Tibial artery (tissue), 4 donors: Measurements from ENCODE around the gene ILDR2.

Experiments
- DNase-seq, 2 donors: peaks; one replicate each; pipeline ENCODE4 v3.0.0-alpha.2; 2019
- H3K27ac ChIP-seq, 2 donors: fragments of 200-600 bp; sonication (generic) in 1 of 2; 1 replicate in 1 of 2; 2 replicates in 1 of 2; pipeline ENCODE4 v1.5.1; 2018 to 2019; ENCODE audit warnings: mild to moderate bottlenecking in 1 of 2
- H3K27me3 ChIP-seq, 2 donors: fragments of 200-600 bp; sonication (generic) in 1 of 2; one replicate each; pipeline versions ENCODE4 v1.5.1 to v1.6.0; 2016 to 2019
- H3K36me3 ChIP-seq, 3 donors: fragments of 200-600 bp; sonication (generic) in 2 of 3; one replicate each; pipeline ENCODE4 v1.5.1; 2016 to 2019; ENCODE audit warnings: mild to moderate bottlenecking in 2 of 3
- H3K4me1 ChIP-seq, 4 donors: fragments of 200-600 bp; sonication (generic) in 2 of 4; 1 replicate in 3 of 4; 2 replicates in 1 of 4; pipeline ENCODE4 v1.5.1; 2016 to 2019
- H3K4me3 ChIP-seq, 2 donors: fragments of 200-600 bp; sonication (generic) in 1 of 2; 1 replicate in 1 of 2; 2 replicates in 1 of 2; pipeline ENCODE4 v1.5.1; 2018 to 2019; ENCODE audit warnings: mild to moderate bottlenecking in 2 of 2
- H3K9me3 ChIP-seq, 3 donors: fragments of 200-600 bp; sonication (generic) in 1 of 3; one replicate each; pipeline ENCODE4 v1.5.1; 2016 to 2019
- intact Hi-C: fragments of 100-400 bp; cut with DNase I; formaldehyde crosslinking; loops from one replicate; pipeline ENCODE4 v1.15.0; 2023; ENCODE audit warnings: low total_unique reads
- TF ChIP-seq, protein P1 (sequence below), 2 experiments: fragments of 200-600 bp in 1 of 2; fragments of 450-650 bp in 1 of 2; IDR thresholded peaks; one replicate each; pipeline ENCODE4 v1.5.1; 2017 to 2019; ENCODE audit warnings: antibody characterized with exemption in 2 of 2, mild to moderate bottlenecking in 1 of 2, moderate library complexity in 1 of 2

Gene ILDR2

DNA sequence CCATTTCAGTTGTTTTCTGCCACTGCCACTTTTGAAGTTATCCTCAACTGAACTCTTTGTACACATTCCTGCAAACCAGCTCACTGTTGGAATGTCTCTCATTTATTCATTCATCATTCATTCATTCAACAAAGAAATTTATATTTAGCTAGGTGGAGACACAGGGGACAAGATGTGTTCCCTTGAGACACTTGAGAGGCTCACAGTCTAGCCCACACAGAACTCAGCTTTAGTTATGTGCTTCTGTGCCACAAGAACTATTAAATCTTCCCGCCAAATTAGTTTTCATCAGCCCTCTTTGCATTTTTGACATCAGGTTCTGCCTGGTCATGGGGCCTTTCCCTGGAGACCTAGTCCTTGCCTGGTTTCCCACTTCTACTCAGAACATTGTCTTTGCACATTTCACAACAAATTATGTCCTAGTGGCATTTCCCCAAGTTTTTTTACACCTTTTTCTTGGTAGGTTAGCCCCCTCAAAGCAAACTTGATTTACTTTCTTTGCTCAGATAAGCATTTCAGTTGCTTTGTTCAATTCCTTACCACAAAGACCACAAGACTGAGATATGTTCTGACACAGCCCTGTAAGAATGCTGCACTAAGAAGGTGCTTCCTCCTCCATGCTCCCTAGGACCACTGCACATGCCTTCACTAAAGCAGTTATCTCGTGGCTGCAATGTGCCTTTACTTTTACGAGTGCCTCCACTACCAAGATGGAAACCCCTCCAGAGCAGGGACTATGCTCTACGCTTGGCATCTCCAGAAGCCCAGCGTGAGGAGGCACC, 31.0 kb downstream of the ILDR2 start:
- Histone ChIP-seq H3K9me3 (no peaks in the 10 kb centered on the region), H3K4me3 (no peak overlapping the region), H3K27ac (no peak overlapping the region), H3K4me1 (peaks cover 0 to 8% (median 2%) of the 10 kb centered on the region in 4 donors), H3K27me3 (no peaks in the 10 kb centered on the region), H3K36me3 (no peaks in the 10 kb centered on the region)
- TF ChIP-seq, protein P1, sequence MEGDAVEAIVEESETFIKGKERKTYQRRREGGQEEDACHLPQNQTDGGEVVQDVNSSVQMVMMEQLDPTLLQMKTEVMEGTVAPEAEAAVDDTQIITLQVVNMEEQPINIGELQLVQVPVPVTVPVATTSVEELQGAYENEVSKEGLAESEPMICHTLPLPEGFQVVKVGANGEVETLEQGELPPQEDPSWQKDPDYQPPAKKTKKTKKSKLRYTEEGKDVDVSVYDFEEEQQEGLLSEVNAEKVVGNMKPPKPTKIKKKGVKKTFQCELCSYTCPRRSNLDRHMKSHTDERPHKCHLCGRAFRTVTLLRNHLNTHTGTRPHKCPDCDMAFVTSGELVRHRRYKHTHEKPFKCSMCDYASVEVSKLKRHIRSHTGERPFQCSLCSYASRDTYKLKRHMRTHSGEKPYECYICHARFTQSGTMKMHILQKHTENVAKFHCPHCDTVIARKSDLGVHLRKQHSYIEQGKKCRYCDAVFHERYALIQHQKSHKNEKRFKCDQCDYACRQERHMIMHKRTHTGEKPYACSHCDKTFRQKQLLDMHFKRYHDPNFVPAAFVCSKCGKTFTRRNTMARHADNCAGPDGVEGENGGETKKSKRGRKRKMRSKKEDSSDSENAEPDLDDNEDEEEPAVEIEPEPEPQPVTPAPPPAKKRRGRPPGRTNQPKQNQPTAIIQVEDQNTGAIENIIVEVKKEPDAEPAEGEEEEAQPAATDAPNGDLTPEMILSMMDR (IDR thresholded peaks at IDR 0.05), result no peak
- no peak for DNase-seq
- intact Hi-C loops, result no loop called here

DNA sequence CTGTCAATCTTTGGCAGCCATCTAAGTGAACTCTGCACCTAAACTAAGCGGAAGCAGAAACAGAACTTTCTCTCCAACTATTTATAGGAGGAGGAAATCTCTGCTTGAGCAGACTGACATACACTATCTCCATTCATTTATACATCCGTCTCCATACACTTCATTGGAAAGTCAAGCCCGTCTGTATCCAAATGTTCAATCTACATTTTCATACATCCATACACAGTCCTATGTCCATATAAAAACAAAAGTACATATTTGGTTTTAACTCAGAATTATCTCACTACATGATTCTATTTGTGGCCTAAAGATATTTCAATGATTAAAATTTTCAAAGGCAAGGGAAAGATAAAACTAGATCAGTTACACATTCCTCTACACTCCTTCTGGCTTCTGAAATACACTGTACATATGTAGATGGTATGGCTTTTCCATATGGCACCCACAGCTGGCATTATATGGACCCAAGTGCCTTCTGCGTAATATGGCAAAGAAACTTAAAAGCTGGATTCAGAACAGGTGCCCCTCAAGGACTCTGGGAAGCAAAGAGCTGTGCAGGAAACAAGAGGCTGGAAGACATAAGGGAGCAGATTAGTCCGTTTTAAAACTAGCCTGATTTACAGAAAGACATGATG, 35.5 kb downstream of the ILDR2 start:
- DNase-seq, result no peak
- H3K4me1 ChIP-seq, result no peaks in the 10 kb centered on the region

DNA sequence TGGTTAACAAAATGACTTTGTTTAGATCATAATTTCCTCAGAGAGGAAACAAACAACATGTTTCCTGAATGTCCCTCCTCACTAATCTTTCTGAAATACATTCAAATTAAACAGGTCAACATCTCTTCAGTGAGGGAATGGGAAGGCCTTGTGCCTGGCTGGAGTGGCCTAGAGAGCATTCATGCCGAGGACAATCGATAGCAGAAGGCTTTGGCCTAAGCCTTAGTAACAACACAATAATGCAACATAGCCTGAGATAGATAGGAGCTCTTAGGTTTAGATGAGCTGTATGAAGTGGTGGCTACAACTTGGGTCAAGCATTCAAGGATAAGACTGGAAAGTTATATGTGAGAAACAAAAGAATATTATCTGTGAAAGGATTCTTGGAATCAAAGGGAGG, 37.4 kb downstream of the ILDR2 start:
- H3K9me3 ChIP-seq, result no peaks in the 10 kb centered on the region
- no peaks in the 10 kb centered on the region for H3K27me3 ChIP-seq
- intact Hi-C loops, result no loop called here
- no peak for DNase-seq
- no peaks in the 10 kb centered on the region for H3K4me1 ChIP-seq
- no peaks in the 10 kb centered on the region for H3K36me3 ChIP-seq
- no peak overlapping the region for H3K27ac ChIP-seq
- no peak overlapping the region for H3K4me3 ChIP-seq
- TF ChIP-seq, protein P1 (IDR thresholded peaks at IDR 0.05), result no peak

More for the DNA sequence above, 35.5 kb downstream of the ILDR2 start:
- Histone ChIP-seq H3K36me3 (no peaks in the 10 kb centered on the region), H3K27ac (no peak overlapping the region), H3K27me3 (no peaks in the 10 kb centered on the region), H3K4me3 (no peak overlapping the region), H3K9me3 (no peaks in the 10 kb centered on the region)
- TF ChIP-seq, protein P1 (IDR thresholded peaks at IDR 0.05), result no peak
- intact Hi-C loops, result no loop called here

DNA sequence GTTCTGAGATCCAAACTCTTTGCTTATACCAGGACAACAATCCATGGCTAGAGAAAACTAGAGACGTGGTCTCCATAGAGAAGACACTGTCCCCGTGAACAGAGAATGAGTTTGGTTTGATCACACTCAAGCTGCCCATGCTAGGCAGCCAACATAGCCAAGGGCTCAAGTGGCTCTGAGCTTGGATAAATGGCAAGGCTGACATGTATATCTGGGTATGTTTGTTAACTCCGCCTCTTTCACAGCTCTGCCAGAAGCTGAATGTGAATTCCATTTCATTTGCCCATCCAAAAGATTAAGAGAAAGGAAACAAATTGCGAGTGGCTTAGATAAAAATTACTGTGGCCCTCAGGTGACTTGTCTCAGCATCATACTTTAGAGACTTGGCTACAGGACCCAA, 38.0 kb downstream of the ILDR2 start:
- intact Hi-C loops, result no loop called here
- TF ChIP-seq, protein P1 (IDR thresholded peaks at IDR 0.05), result no peak
- H3K4me1 ChIP-seq, result no peaks in the 10 kb centered on the region
- H3K36me3 ChIP-seq, result no peaks in the 10 kb centered on the region
- no peak for DNase-seq
- no peak overlapping the region for H3K27ac ChIP-seq
- no peak overlapping the region for H3K4me3 ChIP-seq
- H3K27me3 ChIP-seq, result no peaks in the 10 kb centered on the region
- H3K9me3 ChIP-seq, result no peaks in the 10 kb centered on the region

DNA sequence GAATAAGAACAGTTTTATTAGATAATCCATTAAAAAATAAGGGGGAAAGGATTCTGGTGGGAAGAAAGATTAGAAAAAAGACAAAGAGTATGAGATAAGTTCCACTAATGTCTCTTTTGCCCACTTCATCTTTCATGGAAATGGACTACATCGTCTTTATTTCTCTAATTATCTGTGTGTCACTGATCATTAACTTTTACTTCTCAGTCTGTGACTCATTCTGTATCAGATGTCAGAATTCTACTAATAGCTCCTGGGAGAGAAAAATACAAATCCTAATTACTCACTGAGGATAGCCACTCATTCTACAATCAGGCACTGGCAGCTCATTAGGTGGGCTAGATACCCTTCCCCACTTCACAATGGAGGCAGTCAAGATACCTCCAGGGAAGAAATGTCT, 41.7 kb downstream of the ILDR2 start:
- H3K27me3 ChIP-seq, result no peaks in the 10 kb centered on the region
- no peak overlapping the region for H3K27ac ChIP-seq
- DNase-seq, result no peak
- no peaks in the 10 kb centered on the region for H3K36me3 ChIP-seq
- intact Hi-C loops, result no loop called here
- no peaks in the 10 kb centered on the region for H3K9me3 ChIP-seq
- TF ChIP-seq, protein P1 (IDR thresholded peaks at IDR 0.05), result no peak
- H3K4me3 ChIP-seq, result no peak overlapping the region
- no peaks in the 10 kb centered on the region for H3K4me1 ChIP-seq
